ENCODE results near the gene ABCA2. TPM values are rescaled to one million over a fixed set of nuclear protein-coding genes. Genes with fewer than 3 reads are reported as not detected.

ABCA2 gene
- total RNA-seq, 1 experiment from 2014 or later: 19.2 TPM

- Mint-ChIP-seq H3K27me3 (ENCODE audit: low read depth) (peaks cover 54% of the 10 kb centered on the region), H3K9me3 (no peaks in the 10 kb centered on the region), H3K36me3 (no peaks in the 10 kb centered on the region), H3K27ac (no peak overlapping the region), H3K4me1 (peaks cover 6% of the 10 kb centered on the region; the same call in 1 of the 2 replicates), H3K4me3 (no peak overlapping the region)
- DNase-seq (ENCODE audit: low spot score) (no peak), ATAC-seq (no peak)
- POLR2A ChIA-PET: no interaction called here
- CTCF ChIA-PET: interaction anchor here (0.7 to 10.4 kb wide), 11 partner anchors 15 to 294 kb away, joined by 3 to 240 read pairs (median 3); partner anchors contain the start of genes LCN8, RNF208 and SAPCD2
- TF ChIP-seq CREM (CRISPR knock-in tag; IDR thresholded peaks at IDR 0.05) (no peak), FOXJ3 (CRISPR knock-in tag; IDR thresholded peaks at IDR 0.05; ENCODE audit: borderline replicate concordance) (no peak), ZNF532 (CRISPR knock-in tag; IDR thresholded peaks at IDR 0.05; ENCODE audit: borderline replicate concordance) (no peak), TEAD1 (CRISPR knock-in tag; IDR thresholded peaks at IDR 0.05) (no peak)
Measured at GRCh38 chr9:137052293-137052692, 24.3 kb upstream of the ABCA2 start.

- ChIA-PET POLR2A (no interaction called here), CTCF (interaction anchor here (3.3 to 10.4 kb wide), 4 partner anchors 16 to 22 kb away, joined by 40 to 240 read pairs (median 120); partner anchors contain the start of genes ABCA2 and SAPCD2)
- ATAC-seq: no peak
- DNase-seq (ENCODE audit: low spot score): no peak
- H3K36me3 Mint-ChIP-seq: no peaks in the 10 kb centered on the region
- TF ChIP-seq ZNF512 (CRISPR knock-in tag; IDR thresholded peaks at IDR 0.05; ENCODE audit: borderline replicate concordance): no peak
- TF ChIP-seq GRHL2 (CRISPR knock-in tag; IDR thresholded peaks at IDR 0.05; ENCODE audit: insufficient replicate concordance, severe bottlenecking): no peak
- no peak for TF ChIP-seq E2F1 (CRISPR knock-in tag; IDR thresholded peaks at IDR 0.05)
- no peak for TF ChIP-seq TEAD1 (CRISPR knock-in tag; IDR thresholded peaks at IDR 0.05)
- no peak for TF ChIP-seq RORB (CRISPR knock-in tag; IDR thresholded peaks at IDR 0.05)
- no peak for TF ChIP-seq USF1 (CRISPR knock-in tag; IDR thresholded peaks at IDR 0.05)
- TF ChIP-seq PRRX2 (CRISPR knock-in tag; IDR thresholded peaks at IDR 0.05): no peak
- TF ChIP-seq ATF3 (CRISPR knock-in tag; conservative IDR thresholded peaks at IDR 0.05): no peak
- TF ChIP-seq ZNF317 (CRISPR knock-in tag; IDR thresholded peaks at IDR 0.05; ENCODE audit: borderline replicate concordance, low read depth): no peak
- no peak overlapping the region for H3K4me3 Mint-ChIP-seq
- H3K27me3 Mint-ChIP-seq (ENCODE audit: low read depth): peaks cover 56% of the 10 kb centered on the region
- no peak overlapping the region for H3K27ac Mint-ChIP-seq
- H3K9me3 Mint-ChIP-seq: no peaks in the 10 kb centered on the region
- peaks cover 6% of the 10 kb centered on the region; the same call in 1 of the 2 replicates for H3K4me1 Mint-ChIP-seq
Measured at GRCh38 chr9:137051145-137051724, 23.2 kb upstream of the ABCA2 start.

GRCh38 chr9:137050570-137050969 lies 22.5 kb upstream of the ABCA2 start:
- H3K27ac Mint-ChIP-seq: no peak overlapping the region
- ChIA-PET CTCF (interaction anchor here (1.4 to 3.4 kb wide), 7 partner anchors 16 to 242 kb away, joined by 4 to 179 read pairs (median 17); partner anchors contain the start of genes ABCA2, MAN1B1, RNF224 and SAPCD2), POLR2A (no interaction called here)
- H3K4me1 Mint-ChIP-seq: peaks cover 6% of the 10 kb centered on the region; the same call in 1 of the 2 replicates
- H3K27me3 Mint-ChIP-seq (ENCODE audit: low read depth): peaks cover 56% of the 10 kb centered on the region
- ATAC-seq (no peak), DNase-seq (ENCODE audit: low spot score) (no peak)
- no peak overlapping the region for H3K4me3 Mint-ChIP-seq
- TF ChIP-seq TCF7 (CRISPR knock-in tag; IDR thresholded peaks at IDR 0.05; ENCODE audit: low read depth): no peak
- TF ChIP-seq ATF1 (CRISPR knock-in tag; IDR thresholded peaks at IDR 0.05): no peak
- TF ChIP-seq JAZF1 (CRISPR knock-in tag; IDR thresholded peaks at IDR 0.05): no peak
- TF ChIP-seq IRF1 (CRISPR knock-in tag; IDR thresholded peaks at IDR 0.05): no peak
- TF ChIP-seq ZBTB43 (CRISPR knock-in tag; IDR thresholded peaks at IDR 0.05): no peak
- TF ChIP-seq CDX4 (CRISPR knock-in tag; IDR thresholded peaks at IDR 0.05; ENCODE audit: borderline replicate concordance): no peak
- TF ChIP-seq NR1H2 (CRISPR knock-in tag; IDR thresholded peaks at IDR 0.05): no peak
- H3K36me3 Mint-ChIP-seq: no peaks in the 10 kb centered on the region
- H3K9me3 Mint-ChIP-seq: no peaks in the 10 kb centered on the region
